ENCODE data around the gene DGKZ.
"Not testable (repeated sequence)": the region's sequence is repeated elsewhere in the genome, so short reads cannot be mapped to it uniquely, and the experiment has no call there.

The DGKZ gene

GRCh38 chr11:46373787-46374740 lies 26.8 kb downstream of the DGKZ start:
- no peak for DNase-seq (ENCODE audit: insufficient read length)
- no peak for TF ChIP-seq POLR2A (IDR thresholded peaks at IDR 0.05; ENCODE audit: low read depth, low read length)
- no peak for TF ChIP-seq POLR2AphosphoS5 (IDR thresholded peaks at IDR 0.05; ENCODE audit: low read depth, low read length)
- TF ChIP-seq TAF1 (IDR thresholded peaks at IDR 0.05; ENCODE audit: borderline replicate concordance, low read depth, low read length) = no peak
- no peak for FAIRE-seq

GRCh38 chr11:46374815-46375214 lies 27.6 kb downstream of the DGKZ start:
- no peak for FAIRE-seq
- no peak for DNase-seq (ENCODE audit: insufficient read length)
- TF ChIP-seq POLR2A (IDR thresholded peaks at IDR 0.05; ENCODE audit: low read depth, low read length) (no peak), TAF1 (IDR thresholded peaks at IDR 0.05; ENCODE audit: borderline replicate concordance, low read depth, low read length) (no peak), POLR2AphosphoS5 (IDR thresholded peaks at IDR 0.05; ENCODE audit: low read depth, low read length) (no peak)

- TF ChIP-seq TAF1 (IDR thresholded peaks at IDR 0.05; ENCODE audit: borderline replicate concordance, low read depth, low read length) = no peak
- no peak for TF ChIP-seq POLR2A (IDR thresholded peaks at IDR 0.05; ENCODE audit: low read depth, low read length)
- TF ChIP-seq POLR2AphosphoS5 (IDR thresholded peaks at IDR 0.05; ENCODE audit: low read depth, low read length) = no peak
- no peak for FAIRE-seq
- no peak for DNase-seq (ENCODE audit: insufficient read length)
Observed at GRCh38 chr11:46375392-46376101, 28.3 kb downstream of the DGKZ start.

GRCh38 chr11:46376258-46377050 lies 29.2 kb downstream of the DGKZ start:
- TF ChIP-seq POLR2A (IDR thresholded peaks at IDR 0.05; ENCODE audit: low read depth, low read length) = no peak
- TF ChIP-seq TAF1 (IDR thresholded peaks at IDR 0.05; ENCODE audit: borderline replicate concordance, low read depth, low read length) = no peak
- TF ChIP-seq POLR2AphosphoS5 (IDR thresholded peaks at IDR 0.05; ENCODE audit: low read depth, low read length) = no peak
- no peak for DNase-seq (ENCODE audit: insufficient read length)
- no peak for FAIRE-seq

GRCh38 chr11:46377290-46377689 lies 30.0 kb downstream of the DGKZ start:
- no peak for FAIRE-seq
- no peak for DNase-seq (ENCODE audit: insufficient read length)
- TF ChIP-seq TAF1 (IDR thresholded peaks at IDR 0.05; ENCODE audit: borderline replicate concordance, low read depth, low read length) (no peak), POLR2AphosphoS5 (IDR thresholded peaks at IDR 0.05; ENCODE audit: low read depth, low read length) (no peak), POLR2A (IDR thresholded peaks at IDR 0.05; ENCODE audit: low read depth, low read length) (no peak)

- no peak for TF ChIP-seq TAF1 (IDR thresholded peaks at IDR 0.05; ENCODE audit: borderline replicate concordance, low read depth, low read length)
- TF ChIP-seq POLR2AphosphoS5 (IDR thresholded peaks at IDR 0.05; ENCODE audit: low read depth, low read length) = no peak
- FAIRE-seq (no peak), DNase-seq (ENCODE audit: insufficient read length) (no peak)
Observed at GRCh38 chr11:46377831-46378230, 30.6 kb downstream of the DGKZ start.

- no peak for FAIRE-seq
- no peak for TF ChIP-seq POLR2A (IDR thresholded peaks at IDR 0.05; ENCODE audit: low read depth, low read length)
- no peak for TF ChIP-seq TAF1 (IDR thresholded peaks at IDR 0.05; ENCODE audit: borderline replicate concordance, low read depth, low read length)
- no peak for DNase-seq (ENCODE audit: insufficient read length)
Observed at GRCh38 chr11:46378296-46378695, 31.0 kb downstream of the DGKZ start.

GRCh38 chr11:46378811-46379481 lies 31.7 kb downstream of the DGKZ start:
- no peak for TF ChIP-seq TAF1 (IDR thresholded peaks at IDR 0.05; ENCODE audit: borderline replicate concordance, low read depth, low read length)
- TF ChIP-seq POLR2A (IDR thresholded peaks at IDR 0.05; ENCODE audit: low read depth, low read length) = no peak
- TF ChIP-seq POLR2AphosphoS5 (IDR thresholded peaks at IDR 0.05; ENCODE audit: low read depth, low read length) = 0 out of 2 replicates have a peak, but pooled peaks have one; percentile 4
- DNase-seq (ENCODE audit: insufficient read length) (no peak), FAIRE-seq (no peak)

GRCh38 chr11:46379482-46380293 lies 32.4 kb downstream of the DGKZ start:
- FAIRE-seq = peak; percentile 64
- DNase-seq (ENCODE audit: insufficient read length) = not testable (repeated sequence)

GRCh38 chr11:46380340-46381047 lies 33.2 kb downstream of the DGKZ start:
- FAIRE-seq (peak; percentile 88), DNase-seq (ENCODE audit: insufficient read length) (peak; percentile 71)
- no peak for TF ChIP-seq TAF1 (IDR thresholded peaks at IDR 0.05; ENCODE audit: borderline replicate concordance, low read depth, low read length)
- no peak for TF ChIP-seq POLR2A (IDR thresholded peaks at IDR 0.05; ENCODE audit: low read depth, low read length)
- no peak for TF ChIP-seq POLR2AphosphoS5 (IDR thresholded peaks at IDR 0.05; ENCODE audit: low read depth, low read length)

Data from GM12892 (cell line).